Cardiac muscle cell (in vitro differentiated cells and primary cell): ENCODE measurements around the gene HAGHL. TPM values are rescaled to one million over a fixed set of nuclear protein-coding genes. Genes with fewer than 3 reads are reported as not detected.
"Not testable (repeated sequence)": the region's sequence is repeated elsewhere in the genome, so short reads cannot be mapped to it uniquely, and the experiment has no call there.

Experiments used
- DNase-seq, 2 donors: peaks; one replicate each; pipeline versions ENCODE4 v3.0.0 to v3.0.0-alpha.2; 2010 to 2017; ENCODE audit warnings: low read depth in 1 of 2, low spot score in 1 of 2
- H3K27ac ChIP-seq: fragments of 200-600 bp; sonication (generic); 2 replicates; pipeline ENCODE4 v1.5.1; 2016
- H3K27me3 ChIP-seq: fragments of 200-600 bp; sonication (generic); 2 replicates; pipeline ENCODE4 v1.6.0; 2016; ENCODE audit warnings: control low read depth
- H3K36me3 ChIP-seq: fragments of 200-600 bp; sonication (generic); 2 replicates; pipeline ENCODE4 v1.5.1; 2016; ENCODE audit warnings: control low read depth
- H3K4me1 ChIP-seq: fragments of 200-600 bp; sonication (generic); 2 replicates; pipeline ENCODE4 v1.8.1; 2017; ENCODE audit warnings: low read depth, mild to moderate bottlenecking, mixed run types
- H3K4me3 ChIP-seq: fragments of 200-600 bp; sonication (generic); 2 replicates; pipeline ENCODE4 v1.5.1; 2016; ENCODE audit warnings: mild to moderate bottlenecking
- H3K9me3 ChIP-seq: fragments of 200-600 bp; sonication (generic); 2 replicates; pipeline ENCODE4 v1.5.1; 2017; ENCODE audit warnings: low read depth, mild to moderate bottlenecking, control low read depth
- polyA plus RNA-seq: library from polyadenylated mRNA; unstranded; fragments of >200 nt; fragmentation: Nextera tagmentation; extraction: Ambion mirVana; gene quantifications from 2 replicates; pipeline ENCODE4 v1.2.1, GENCODE V29; 2016
- total RNA-seq: library from RNA; depleted of rRNA; stranded (reverse); fragments of >200 nt; gene quantifications from 2 replicates; pipeline ENCODE4 v1.2.3, GENCODE V29; 2016
- TF ChIP-seq, protein P1 (sequence below): IDR thresholded peaks from 2 replicates; pipeline ENCODE4 v1.5.1; 2012; ENCODE audit warnings: low read depth, mild to moderate bottlenecking, low read length

The HAGHL gene
- total and polyA plus RNA-seq, 2 experiments from 2014 or later: 27.7 to 47.5 TPM

DNA sequence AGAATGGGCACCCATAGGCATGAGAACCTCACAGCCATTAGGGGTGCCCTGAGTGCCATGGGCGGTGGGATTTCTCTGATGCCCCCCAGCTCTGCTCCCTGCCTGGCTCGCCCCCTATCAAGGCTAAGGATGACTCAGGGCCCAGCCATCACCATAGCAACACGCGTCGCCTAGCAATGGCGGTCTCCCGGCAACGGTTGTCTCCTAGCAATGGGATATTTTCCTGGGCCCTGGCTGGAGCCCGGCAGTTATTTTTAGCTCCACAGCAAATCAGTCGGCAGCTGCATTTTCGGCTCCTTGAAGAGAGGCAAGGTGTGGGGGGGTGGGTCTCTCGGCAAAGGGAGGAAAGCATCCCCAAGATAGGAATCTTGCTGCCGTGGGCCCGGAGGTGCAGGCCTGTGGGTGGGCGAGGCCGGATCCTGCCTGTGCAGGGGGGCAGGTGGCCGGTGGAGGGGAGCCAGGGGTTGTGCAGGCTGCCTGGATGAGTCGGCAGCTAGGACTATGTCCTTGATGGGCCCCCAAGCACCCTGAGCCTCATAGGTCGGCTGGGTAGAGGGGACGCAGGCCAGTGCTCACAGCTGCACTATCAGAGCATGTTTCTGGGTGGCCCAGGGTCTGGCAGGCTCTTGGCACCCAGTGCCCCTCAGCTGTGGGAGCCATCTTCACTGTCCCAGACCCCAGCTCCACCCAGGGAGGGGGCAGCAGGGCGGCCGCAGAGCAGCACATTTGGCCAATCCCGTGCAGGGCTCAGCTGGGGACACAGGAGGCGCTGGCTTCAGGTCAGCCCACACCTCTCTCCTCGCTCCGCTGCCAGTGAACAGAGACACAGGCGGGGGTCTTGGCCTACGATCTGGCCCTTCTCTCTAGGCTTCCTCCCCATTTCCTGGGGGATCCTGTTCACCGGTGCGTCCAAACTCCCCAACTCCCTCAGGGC is 17.1 kb upstream of the HAGHL start:
- Histone ChIP-seq H3K27ac (peak overlapping the region; percentile 53), H3K4me3 (no peak overlapping the region), H3K9me3 (no peaks in the 10 kb centered on the region), H3K36me3 (no peaks in the 10 kb centered on the region), H3K27me3 (peaks cover 44% of the 10 kb centered on the region), H3K4me1 (peaks cover 16% of the 10 kb centered on the region)
- TF ChIP-seq, protein P1, sequence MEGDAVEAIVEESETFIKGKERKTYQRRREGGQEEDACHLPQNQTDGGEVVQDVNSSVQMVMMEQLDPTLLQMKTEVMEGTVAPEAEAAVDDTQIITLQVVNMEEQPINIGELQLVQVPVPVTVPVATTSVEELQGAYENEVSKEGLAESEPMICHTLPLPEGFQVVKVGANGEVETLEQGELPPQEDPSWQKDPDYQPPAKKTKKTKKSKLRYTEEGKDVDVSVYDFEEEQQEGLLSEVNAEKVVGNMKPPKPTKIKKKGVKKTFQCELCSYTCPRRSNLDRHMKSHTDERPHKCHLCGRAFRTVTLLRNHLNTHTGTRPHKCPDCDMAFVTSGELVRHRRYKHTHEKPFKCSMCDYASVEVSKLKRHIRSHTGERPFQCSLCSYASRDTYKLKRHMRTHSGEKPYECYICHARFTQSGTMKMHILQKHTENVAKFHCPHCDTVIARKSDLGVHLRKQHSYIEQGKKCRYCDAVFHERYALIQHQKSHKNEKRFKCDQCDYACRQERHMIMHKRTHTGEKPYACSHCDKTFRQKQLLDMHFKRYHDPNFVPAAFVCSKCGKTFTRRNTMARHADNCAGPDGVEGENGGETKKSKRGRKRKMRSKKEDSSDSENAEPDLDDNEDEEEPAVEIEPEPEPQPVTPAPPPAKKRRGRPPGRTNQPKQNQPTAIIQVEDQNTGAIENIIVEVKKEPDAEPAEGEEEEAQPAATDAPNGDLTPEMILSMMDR: no peak
- peak; percentile 85 to 91 for DNase-seq

DNA sequence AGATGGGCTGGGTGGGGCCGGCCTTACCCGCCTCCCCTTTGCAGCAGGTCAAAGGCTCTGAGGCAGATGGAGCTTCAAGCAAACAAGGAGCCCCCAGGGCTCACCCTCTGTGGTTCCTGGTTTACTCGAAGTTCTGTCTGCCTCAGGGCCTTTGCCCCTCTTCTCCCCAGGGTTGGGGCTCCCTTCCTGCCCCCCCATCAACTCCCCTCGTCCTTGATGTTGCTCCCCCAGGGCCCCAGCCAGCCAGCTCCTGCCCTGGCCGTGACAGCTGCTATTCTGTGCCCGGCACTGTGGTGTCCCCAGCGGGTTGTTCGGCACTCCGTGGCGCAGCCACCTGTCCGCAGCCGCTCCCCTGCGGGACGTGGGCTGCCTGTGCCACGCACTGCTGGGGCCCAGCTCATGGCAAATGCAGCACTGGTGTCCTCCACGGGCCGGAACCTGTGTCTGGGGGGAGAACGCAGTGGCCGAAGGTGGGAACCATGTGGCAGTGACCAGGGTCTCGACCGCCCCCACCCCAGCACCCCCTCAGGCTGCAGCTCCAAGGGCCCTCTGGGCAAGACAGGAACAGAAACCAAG is 16.3 kb upstream of the HAGHL start:
- Histone ChIP-seq H3K9me3 (no peaks in the 10 kb centered on the region), H3K36me3 (no peaks in the 10 kb centered on the region), H3K27ac (peak overlapping the region; percentile 53), H3K4me3 (no peak overlapping the region), H3K4me1 (peaks cover 16% of the 10 kb centered on the region), H3K27me3 (peaks cover 37% of the 10 kb centered on the region)
- TF ChIP-seq, protein P1: no peak
- no peak for DNase-seq

DNA sequence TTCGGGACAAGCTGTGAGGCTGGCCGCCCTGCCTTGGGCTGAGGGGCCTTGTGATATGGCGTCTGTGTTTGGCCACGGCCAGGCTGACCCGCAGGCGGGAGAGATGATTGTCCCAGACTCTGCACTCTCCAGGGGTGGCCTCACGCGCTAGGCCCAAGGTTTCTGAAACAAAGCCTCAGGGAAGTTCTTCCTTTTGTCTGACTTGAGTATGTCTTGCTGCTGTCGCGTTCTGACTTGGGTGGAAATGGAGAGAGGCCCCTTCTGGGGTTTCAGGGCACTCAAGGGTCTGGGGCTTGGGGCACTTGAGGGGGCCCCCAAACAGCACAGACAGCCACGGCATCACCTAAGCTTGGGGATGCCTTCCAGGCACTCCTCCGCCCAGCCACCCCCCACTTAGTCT is 15.8 kb upstream of the HAGHL start:
- DNase-seq: no peak
- H3K27ac ChIP-seq: peak overlapping the region; percentile 53

DNA sequence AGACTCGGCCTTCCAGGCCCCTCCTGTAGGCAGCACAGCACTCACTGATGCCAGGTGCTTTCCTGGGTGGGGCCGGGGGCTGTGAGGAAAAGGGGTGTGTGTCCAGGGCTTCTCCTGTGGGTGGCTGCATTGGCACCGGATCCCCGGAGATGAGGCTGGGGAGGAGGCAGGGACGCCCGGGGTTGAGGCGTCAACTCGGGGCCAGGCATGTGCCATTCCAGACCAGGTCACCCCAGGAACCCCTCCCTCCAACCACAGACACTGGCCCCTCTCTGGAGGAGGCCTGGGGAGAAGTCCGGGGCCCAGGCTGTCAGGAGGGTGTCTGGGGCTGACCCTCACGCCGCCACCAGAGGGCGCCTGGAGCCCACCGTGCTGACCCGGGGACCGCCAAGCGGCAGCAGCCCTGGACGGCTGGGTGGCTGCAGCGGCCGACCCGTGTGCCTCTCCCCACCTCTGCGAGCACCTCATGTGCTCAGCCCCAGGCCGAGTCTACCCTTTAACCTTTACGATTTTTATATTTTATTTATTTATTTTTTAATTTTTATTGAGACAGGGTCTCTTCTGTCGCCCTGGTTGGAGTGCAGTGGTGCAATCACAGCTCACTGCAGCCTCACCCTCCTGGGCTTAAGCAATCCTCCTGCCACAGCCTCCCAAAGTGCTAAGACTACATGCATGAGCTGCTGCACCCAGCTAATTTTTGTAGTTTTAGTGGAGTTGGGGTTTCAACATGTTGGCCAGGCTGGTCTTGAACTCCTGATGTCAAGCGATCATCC is 15.2 kb upstream of the HAGHL start:
- H3K27ac ChIP-seq: no peak overlapping the region
- H3K27me3 ChIP-seq: peaks cover 26% of the 10 kb centered on the region
- H3K4me1 ChIP-seq: peaks cover 20% of the 10 kb centered on the region
- TF ChIP-seq, protein P1: peak; percentile 91
- peak; percentile 77 to 86 for DNase-seq
- H3K4me3 ChIP-seq: no peak overlapping the region
- H3K9me3 ChIP-seq: no peaks in the 10 kb centered on the region
- no peaks in the 10 kb centered on the region for H3K36me3 ChIP-seq

More for the DNA sequence above, 15.8 kb upstream of the HAGHL start:
- no peaks in the 10 kb centered on the region for H3K9me3 ChIP-seq
- H3K4me3 ChIP-seq: no peak overlapping the region
- H3K36me3 ChIP-seq: no peaks in the 10 kb centered on the region
- TF ChIP-seq, protein P1: no peak
- H3K27me3 ChIP-seq: peaks cover 33% of the 10 kb centered on the region
- H3K4me1 ChIP-seq: peaks cover 16% of the 10 kb centered on the region

DNA sequence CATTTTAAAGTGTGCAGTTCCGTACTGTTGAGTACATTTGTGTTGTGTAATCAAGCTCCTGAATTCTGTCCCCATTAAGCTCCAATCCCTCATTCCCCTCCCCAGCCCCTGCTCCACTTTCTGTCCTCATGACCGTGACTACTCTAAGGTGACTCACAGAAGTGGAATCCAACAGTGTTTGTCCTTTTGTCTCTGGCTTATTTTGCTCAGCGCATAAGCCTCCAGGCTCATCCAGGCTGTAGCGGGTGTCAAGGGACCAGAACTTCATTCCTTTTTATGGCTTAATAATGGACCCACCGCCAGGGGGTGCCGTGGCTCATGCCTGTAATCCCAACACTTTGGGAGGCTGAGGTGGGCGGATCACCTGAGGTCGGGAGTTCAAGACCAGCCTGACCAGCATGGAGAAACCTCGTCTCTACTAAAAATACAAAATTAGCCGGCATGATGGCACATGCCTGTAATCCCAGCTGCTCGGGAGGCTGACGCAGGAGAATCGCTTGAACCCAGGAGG is 14.1 kb upstream of the HAGHL start:
- peak; percentile 49 to 90 for DNase-seq
- peaks cover 20% of the 10 kb centered on the region for H3K4me1 ChIP-seq
- TF ChIP-seq, protein P1: peak; percentile 49
- peaks cover 16% of the 10 kb centered on the region for H3K27me3 ChIP-seq
- not testable (repeated sequence) for H3K9me3 ChIP-seq, H3K4me3 ChIP-seq, H3K27ac ChIP-seq, H3K36me3 ChIP-seq
